ENCODE results near the gene ACOT12. TPM values are rescaled to one million over a fixed set of nuclear protein-coding genes. Genes with fewer than 3 reads are reported as not detected.
A peak's percentile ranks its signal among the peaks of the same experiment; 100 is the strongest.
"Not testable (repeated sequence)": the region's sequence is repeated elsewhere in the genome, so short reads cannot be mapped to it uniquely, and the experiment has no call there.

ACOT12 gene
- total RNA-seq, 1 donor from 2014 or later, result not detected

GRCh38 chr5:81300921-81301270 is 93.0 kb downstream of the ACOT12 start:
- H3K4me1 Mint-ChIP-seq, result peaks cover 33% of the 10 kb centered on the region
- peak overlapping the region; percentile 98 for H3K27ac Mint-ChIP-seq
- TF ChIP-seq CTCF (IDR thresholded peaks at IDR 0.05; ENCODE audit: unreplicated experiment), result no peak

GRCh38 chr5:81297531-81297930 is 96.4 kb downstream of the ACOT12 start:
- Mint-ChIP-seq H3K27ac (no peak overlapping the region), H3K36me3 (peaks cover 21% of the 10 kb centered on the region), H3K4me3 (no peak overlapping the region), H3K4me1 (peaks cover 28% of the 10 kb centered on the region), H3K9me3 (peaks cover 19% of the 10 kb centered on the region), H3K27me3 (ENCODE audit: low read depth) (no peaks in the 10 kb centered on the region)
- TF ChIP-seq CTCF (IDR thresholded peaks at IDR 0.05; ENCODE audit: unreplicated experiment), result no peak
- no peak for DNase-seq (ENCODE audit: low spot score in 2 of 2, unreplicated experiment in 2 of 2)

More at GRCh38 chr5:81300921-81301270, 93.0 kb downstream of the ACOT12 start:
- H3K9me3 Mint-ChIP-seq, result no peaks in the 10 kb centered on the region
- no peaks in the 10 kb centered on the region for H3K27me3 Mint-ChIP-seq (ENCODE audit: low read depth)
- H3K36me3 Mint-ChIP-seq, result peaks cover 6% of the 10 kb centered on the region
- no peak for DNase-seq (ENCODE audit: low spot score in 2 of 2, unreplicated experiment in 2 of 2)
- H3K4me3 Mint-ChIP-seq, result peak overlapping the region; percentile 94

- H3K27ac Mint-ChIP-seq; DNase-seq (ENCODE audit: low spot score in 2 of 2, unreplicated experiment in 2 of 2); H3K27me3 Mint-ChIP-seq (ENCODE audit: low read depth); H3K4me3 Mint-ChIP-seq; H3K4me1 Mint-ChIP-seq: not testable (repeated sequence)
- peaks cover 40% of the 10 kb centered on the region for H3K36me3 Mint-ChIP-seq
- H3K9me3 Mint-ChIP-seq, result peaks cover 43% of the 10 kb centered on the region
These were observed 99.9 kb downstream of the ACOT12 start for GRCh38 chr5:81294021-81294420.

GRCh38 chr5:81292130-81292529 is 101.8 kb downstream of the ACOT12 start:
- no peaks in the 10 kb centered on the region for H3K27me3 Mint-ChIP-seq (ENCODE audit: low read depth)

GRCh38 chr5:81290146-81290545 is 103.8 kb downstream of the ACOT12 start:
- peaks cover 44% of the 10 kb centered on the region for H3K36me3 Mint-ChIP-seq
- no peak overlapping the region for H3K4me3 Mint-ChIP-seq
- no peak for DNase-seq (ENCODE audit: low spot score in 2 of 2, unreplicated experiment in 2 of 2)
- H3K4me1 Mint-ChIP-seq, result no peaks in the 10 kb centered on the region
- H3K9me3 Mint-ChIP-seq, result peaks cover 43% of the 10 kb centered on the region
- H3K27ac Mint-ChIP-seq, result no peak overlapping the region
- H3K27me3 Mint-ChIP-seq (ENCODE audit: low read depth), result no peaks in the 10 kb centered on the region
- TF ChIP-seq CTCF (IDR thresholded peaks at IDR 0.05; ENCODE audit: unreplicated experiment), result no peak

More at GRCh38 chr5:81292130-81292529, 101.8 kb downstream of the ACOT12 start:
- Mint-ChIP-seq H3K9me3 (peaks cover 43% of the 10 kb centered on the region), H3K36me3 (peaks cover 42% of the 10 kb centered on the region), H3K4me3 (no peak overlapping the region), H3K4me1 (peaks cover 2% of the 10 kb centered on the region), H3K27ac (no peak overlapping the region)
- no peak for DNase-seq (ENCODE audit: low spot score in 2 of 2, unreplicated experiment in 2 of 2)
- no peak for TF ChIP-seq CTCF (IDR thresholded peaks at IDR 0.05; ENCODE audit: unreplicated experiment)

- TF ChIP-seq CTCF (IDR thresholded peaks at IDR 0.05; ENCODE audit: unreplicated experiment), result no peak
These were observed 105.9 kb downstream of the ACOT12 start for GRCh38 chr5:81288021-81288433.

More at GRCh38 chr5:81288021-81288433, 105.9 kb downstream of the ACOT12 start:
- no peaks in the 10 kb centered on the region for H3K4me1 Mint-ChIP-seq
- H3K4me3 Mint-ChIP-seq, result no peak overlapping the region
- H3K36me3 Mint-ChIP-seq, result peaks cover 31% of the 10 kb centered on the region
- H3K27me3 Mint-ChIP-seq (ENCODE audit: low read depth), result no peaks in the 10 kb centered on the region
- H3K9me3 Mint-ChIP-seq, result peaks cover 31% of the 10 kb centered on the region
- no peak for DNase-seq (ENCODE audit: low spot score in 2 of 2, unreplicated experiment in 2 of 2)
- H3K27ac Mint-ChIP-seq, result no peak overlapping the region
